Neuronal stem cell (in vitro differentiated cells): Measurements from ENCODE around the gene BIRC7.
A peak's percentile ranks its signal among the peaks of the same experiment; 100 is the strongest.

ENCODE experiments used
- DNase-seq: peaks from one replicate; pipeline ENCODE4 v3.0.0-alpha.2; 2013; ENCODE audit warnings: low spot score
- H2AFZ ChIP-seq: one replicate; pipeline ENCODE4 v1.6.1; 2013; ENCODE audit warnings: mild to moderate bottlenecking, low read length, inconsistent platforms
- H2AK5ac ChIP-seq: 2 replicates; pipeline ENCODE4 v1.6.1; 2013; ENCODE audit warnings: low read depth, mild to moderate bottlenecking, inconsistent platforms, low read length, moderate library complexity, mixed read lengths
- H2BK120ac ChIP-seq: 2 replicates; pipeline ENCODE4 v1.6.1; 2013; ENCODE audit warnings: low read depth, mild to moderate bottlenecking, inconsistent platforms, low read length, moderate library complexity, mixed read lengths
- H2BK12ac ChIP-seq: one replicate; pipeline ENCODE4 v1.6.1; 2013; ENCODE audit warnings: low read length, inconsistent platforms
- H2BK15ac ChIP-seq: 2 replicates; pipeline ENCODE4 v1.6.1; 2013; ENCODE audit warnings: mild to moderate bottlenecking, low read length, inconsistent platforms, mixed read lengths
- H2BK5ac ChIP-seq: one replicate; pipeline ENCODE4 v1.6.1; 2013; ENCODE audit warnings: inconsistent platforms, mild to moderate bottlenecking, low read length, moderate library complexity
- H3K14ac ChIP-seq: one replicate; pipeline ENCODE4 v1.6.1; 2013; ENCODE audit warnings: low read length, inconsistent platforms
- H3K18ac ChIP-seq: 2 replicates; pipeline ENCODE4 v1.6.1; 2013; ENCODE audit warnings: low read length, inconsistent platforms
- H3K23ac ChIP-seq: 2 replicates; pipeline ENCODE4 v1.6.1; 2013; ENCODE audit warnings: low read depth, mild to moderate bottlenecking, mixed read lengths, low read length, inconsistent platforms; ENCODE audit not compliant: poor library complexity
- H3K27ac ChIP-seq: replicated peaks from 3 replicates; pipeline ENCODE4 v1.5.1; 2013; ENCODE audit warnings: low read length, inconsistent platforms
- H3K27me3 ChIP-seq, 3 experiments: 2 replicates each; pipeline ENCODE4 v1.6.1; 2013; ENCODE audit warnings: low read length in 3 of 3, mild to moderate bottlenecking in 2 of 3, inconsistent platforms in 1 of 3, low read depth in 1 of 3, mixed read lengths in 1 of 3, moderate library complexity in 1 of 3; ENCODE audit not compliant: control insufficient read depth in 3 of 3, insufficient read depth in 3 of 3
- H3K36me3 ChIP-seq, 2 donors: replicated peaks in 1 of 2; 2 replicates each; pipeline ENCODE4 v1.6.1; 2013; ENCODE audit warnings: low read length in 2 of 2; ENCODE audit not compliant: control insufficient read depth in 2 of 2, insufficient read depth in 2 of 2
- H3K4ac ChIP-seq: 2 replicates; pipeline ENCODE4 v1.6.1; 2013; ENCODE audit warnings: inconsistent platforms, mild to moderate bottlenecking, low read length, moderate library complexity
- H3K4me1 ChIP-seq, 2 donors: 1 replicate in 1 of 2; 2 replicates in 1 of 2; pipeline ENCODE4 v1.6.1; 2013; ENCODE audit warnings: low read length in 2 of 2, low read depth in 1 of 2; ENCODE audit not compliant: control insufficient read depth in 2 of 2, insufficient read depth in 1 of 2
- H3K4me2 ChIP-seq: one replicate; pipeline ENCODE4 v1.6.1; 2013; ENCODE audit warnings: mild to moderate bottlenecking, low read length, inconsistent platforms; ENCODE audit not compliant: insufficient read depth, poor library complexity, severe bottlenecking
- H3K4me3 ChIP-seq, 2 donors: 2 replicates each; pipeline ENCODE4 v1.5.1; 2013; ENCODE audit warnings: low read length in 2 of 2, mild to moderate bottlenecking in 2 of 2, inconsistent platforms in 1 of 2, moderate library complexity in 1 of 2
- H3K79me1 ChIP-seq: one replicate; pipeline ENCODE4 v1.6.1; 2013; ENCODE audit warnings: low read depth, mild to moderate bottlenecking, inconsistent platforms, low read length, moderate library complexity
- H3K9ac ChIP-seq: one replicate; pipeline ENCODE4 v1.6.1; 2013; ENCODE audit warnings: mild to moderate bottlenecking, low read depth, low read length, inconsistent platforms; ENCODE audit not compliant: poor library complexity
- H3K9me3 ChIP-seq, 2 donors: replicated peaks in 1 of 2; 2 replicates each; pipeline versions ENCODE3 to v1.6.1; 2013; ENCODE audit warnings: low read length in 2 of 2, mild to moderate bottlenecking in 2 of 2, inconsistent platforms in 1 of 2, low read depth in 1 of 2, mixed read lengths in 1 of 2, moderate library complexity in 1 of 2; ENCODE audit not compliant: control insufficient read depth in 2 of 2, insufficient read depth in 1 of 2
- H4K8ac ChIP-seq: one replicate; pipeline ENCODE4 v1.6.1; 2013; ENCODE audit warnings: low read depth, mild to moderate bottlenecking, inconsistent platforms, low read length, moderate library complexity
- H4K91ac ChIP-seq: one replicate; pipeline ENCODE4 v1.6.1; 2013; ENCODE audit warnings: low read length, low read depth, mild to moderate bottlenecking, inconsistent platforms; ENCODE audit not compliant: poor library complexity
- WGBS, 2 donors: extraction: QIAGEN DNeasy Blood & Tissue Kit; methylation state at CpG; one replicate each; pipeline ENCODE4 v1.1.7; 2013; ENCODE audit warnings: missing lambda C conversion rate in 2 of 2, mixed read lengths in 1 of 2; ENCODE audit not compliant: insufficient read length in 2 of 2, insufficient replicate concordance in 1 of 2; ENCODE audit errors: extremely low coverage in 2 of 2; 5-methylcytosine and 5-hydroxymethylcytosine counted together

BIRC7 gene

DNA sequence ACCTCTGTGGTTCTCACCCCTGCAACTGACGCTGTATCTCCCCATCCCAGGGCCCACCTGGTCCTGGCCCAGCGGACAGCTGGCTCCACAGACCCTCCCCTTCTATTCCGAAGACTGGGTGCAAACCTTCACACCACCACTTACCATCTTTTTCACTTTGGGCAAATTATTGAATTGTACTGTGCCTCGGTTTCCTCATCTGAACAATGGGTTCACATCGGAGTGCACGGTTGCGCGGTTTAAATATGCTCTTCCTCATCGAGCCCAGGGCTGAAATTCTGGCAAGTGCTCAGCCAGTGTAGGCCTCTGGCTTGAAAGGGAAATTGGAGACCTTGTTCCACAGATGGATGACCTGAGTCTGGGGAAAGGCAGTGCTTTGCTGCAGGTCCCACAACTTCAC is 34.0 kb downstream of the BIRC7 start:
- H3K27me3 ChIP-seq = no peaks in the 10 kb centered on the region
- H2AK5ac ChIP-seq = peak overlapping the region; percentile 2
- H3K9ac ChIP-seq = no peak overlapping the region
- H3K27ac ChIP-seq = no peak overlapping the region
- no peak overlapping the region for H3K18ac ChIP-seq
- no peak overlapping the region for H2BK120ac ChIP-seq
- H2BK5ac ChIP-seq = no peak overlapping the region
- H3K4me1 ChIP-seq = peaks cover 4 to 39% of the 10 kb centered on the region in 2 donors
- no peak overlapping the region for H2BK15ac ChIP-seq
- no peak overlapping the region for H2BK12ac ChIP-seq
- no peak overlapping the region for H2AFZ ChIP-seq
- no CpG with 5 or more reads among the region's 9 CpGs for WGBS, 2 donors
- peak overlapping the region; percentile 25 for H3K23ac ChIP-seq
- peaks cover 0 to 4% of the 10 kb centered on the region in 2 donors for H3K36me3 ChIP-seq
- H3K4me3 ChIP-seq = peak overlapping the region in 1 of 2 donors; percentile 13
- no peak overlapping the region for H3K4me2 ChIP-seq
- peaks cover 9% of the 10 kb centered on the region for H3K79me1 ChIP-seq
- H4K91ac ChIP-seq = no peak overlapping the region
- no peak for DNase-seq
- H3K4ac ChIP-seq = no peak overlapping the region
- no peak overlapping the region for H4K8ac ChIP-seq
- H3K14ac ChIP-seq = no peak overlapping the region
- H3K9me3 ChIP-seq = no peaks in the 10 kb centered on the region

DNA sequence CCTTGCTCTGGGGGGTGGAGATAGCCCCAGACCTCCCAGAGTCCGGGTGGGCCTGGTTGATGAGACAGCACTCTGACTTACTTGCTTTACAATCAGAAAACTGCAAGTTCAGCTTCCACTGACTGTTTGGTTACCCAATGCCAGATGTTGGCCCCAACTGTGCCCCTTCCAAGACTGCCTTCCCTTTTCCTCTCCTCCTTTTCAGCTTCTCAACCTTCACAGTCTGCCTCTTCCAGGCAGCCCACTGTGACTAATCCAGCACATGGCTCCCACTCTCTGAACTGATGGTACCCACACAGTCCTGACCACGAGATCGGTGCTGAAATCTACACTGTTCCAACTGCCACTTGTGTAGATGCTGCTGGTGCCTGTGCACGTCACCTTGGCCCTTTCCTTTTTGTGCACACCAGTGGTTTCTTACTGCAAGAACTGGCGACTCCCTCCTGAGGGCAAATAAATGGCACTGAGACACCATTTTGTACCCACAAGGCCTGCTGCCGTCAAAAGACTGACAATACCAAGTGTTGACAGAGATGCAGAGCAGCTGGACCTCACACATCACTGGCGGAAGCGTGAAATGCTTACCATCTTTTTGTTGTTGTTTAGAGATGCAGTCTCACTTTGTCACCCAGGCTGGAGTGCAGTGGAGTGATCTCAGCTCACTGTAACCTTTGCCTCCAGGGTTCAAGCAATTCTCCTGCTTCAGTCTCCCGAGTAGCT is 35.1 kb downstream of the BIRC7 start:
- Histone ChIP-seq H3K4me3 (peak overlapping the region in 1 of 2 donors; percentile 16), H4K8ac (no peak overlapping the region), H3K27ac (no peak overlapping the region), H3K4me1 (peaks cover 4 to 32% of the 10 kb centered on the region in 2 donors), H3K27me3 (no peaks in the 10 kb centered on the region), H3K4ac (no peak overlapping the region), H2BK5ac (no peak overlapping the region), H3K18ac (no peak overlapping the region), H2AK5ac (no peak overlapping the region), H2AFZ (no peak overlapping the region), H3K9me3 (no peaks in the 10 kb centered on the region), H2BK15ac (no peak overlapping the region), H3K36me3 (peaks cover 3 to 4% of the 10 kb centered on the region in 2 donors), H3K14ac (no peak overlapping the region), H4K91ac (no peak overlapping the region), H3K79me1 (peaks cover 15% of the 10 kb centered on the region), H3K4me2 (no peak overlapping the region), H3K23ac (no peak overlapping the region), H2BK12ac (no peak overlapping the region), H3K9ac (no peak overlapping the region), H2BK120ac (no peak overlapping the region)
- DNase-seq = no peak
- no CpG with 5 or more reads among the region's 9 CpGs for WGBS, 2 donors

- Histone ChIP-seq H2AK5ac (peak within 1 kb of the TSS; percentile 94), H3K4me1 (peaks cover 4 to 32% of the 10 kb centered on the region in 2 donors), H2AFZ (peak within 1 kb of the TSS; percentile 86), H2BK12ac (no peak within 1 kb of the TSS), H3K4ac (peak within 1 kb of the TSS; percentile 30), H2BK120ac (no peak within 1 kb of the TSS), H3K18ac (peak within 1 kb of the TSS; percentile 94), H3K4me3 (peak within 1 kb of the TSS; percentile 96 to 97), H3K27me3 (no peaks in the 10 kb centered on the region), H4K91ac (no peak within 1 kb of the TSS), H4K8ac (no peak within 1 kb of the TSS), H3K36me3 (peaks cover 12 to 19% of the 10 kb centered on the region in 2 donors), H3K9me3 (no peaks in the 10 kb centered on the region), H3K27ac (no peak within 1 kb of the TSS), H3K79me1 (peaks cover 22% of the 10 kb centered on the region), H3K14ac (no peak within 1 kb of the TSS), H2BK15ac (no peak within 1 kb of the TSS), H2BK5ac (peak within 1 kb of the TSS; percentile 62), H3K23ac (peak within 1 kb of the TSS; percentile 99), H3K4me2 (peak within 1 kb of the TSS; percentile 95), H3K9ac (peak within 1 kb of the TSS; percentile 95)
- WGBS, 2 donors = no CpG with 5 or more reads among the region's 97 CpGs
- peak; percentile 90 for DNase-seq
Observed at GRCh38 chr20:63272105-63273058, 36.7 kb downstream of the BIRC7 start, which contains the start of gene ARFGAP1. ARFGAP1 (plus strand) TSS chr20:63272813; CDS start chr20:63275581, 2,768 bp downstream.
